H7 (cell line): ENCODE results near the gene FANCB. TPM values are rescaled to one million over a fixed set of nuclear protein-coding genes. Genes with fewer than 3 reads are reported as not detected.

Source experiments
- DNase-seq: peaks from one replicate; pipeline ENCODE4 v3.0.0; 2012
- H3K27me3 ChIP-seq: 2 replicates; pipeline ENCODE4 v1.6.0; 2011; ENCODE audit warnings: mild to moderate bottlenecking, low read length; ENCODE audit not compliant: control insufficient read depth, insufficient read depth
- H3K36me3 ChIP-seq: replicated peaks from 2 replicates; pipeline ENCODE4 v1.5.1; 2011; ENCODE audit warnings: low read length; ENCODE audit not compliant: control insufficient read depth, insufficient read depth
- H3K4me3 ChIP-seq: 2 replicates; pipeline ENCODE4 v1.5.1; 2011; ENCODE audit warnings: low read depth, mild to moderate bottlenecking, control low read depth, low read length, moderate library complexity; ENCODE audit not compliant: insufficient read depth
- total RNA-seq: library from RNA; depleted of rRNA; stranded (reverse); fragments of >200 nt; shearing (Covaris generic); gene quantifications from 2 replicates; pipeline ENCODE4 v1.2.3, GENCODE V29; 2014

FANCB gene
- total RNA-seq, 1 experiment from 2014 or later: 12.2 TPM

DNA sequence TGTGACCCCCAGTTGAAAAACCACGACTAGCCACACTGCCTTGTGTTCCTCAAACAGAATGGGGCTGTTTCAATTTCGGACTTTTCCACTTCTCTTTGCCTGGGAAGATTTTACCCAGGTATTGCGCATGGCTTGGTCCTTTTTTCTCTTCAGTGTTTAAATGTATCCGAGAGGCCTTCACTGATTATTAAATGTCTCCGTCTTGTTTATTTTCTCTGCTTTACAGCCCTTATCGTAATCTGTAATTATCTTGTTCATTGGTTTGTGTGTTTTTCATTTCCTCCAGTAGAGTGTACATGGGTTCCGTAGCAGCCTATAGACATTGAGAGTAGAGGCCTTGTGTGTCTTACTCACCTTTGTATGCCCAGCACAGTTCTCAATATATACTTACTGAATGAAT is 2.8 kb upstream of the FANCB start:
- no peak for DNase-seq
- Histone ChIP-seq H3K27me3 (no peaks in the 10 kb centered on the region), H3K36me3 (no peaks in the 10 kb centered on the region), H3K4me3 (no peak overlapping the region)

DNA sequence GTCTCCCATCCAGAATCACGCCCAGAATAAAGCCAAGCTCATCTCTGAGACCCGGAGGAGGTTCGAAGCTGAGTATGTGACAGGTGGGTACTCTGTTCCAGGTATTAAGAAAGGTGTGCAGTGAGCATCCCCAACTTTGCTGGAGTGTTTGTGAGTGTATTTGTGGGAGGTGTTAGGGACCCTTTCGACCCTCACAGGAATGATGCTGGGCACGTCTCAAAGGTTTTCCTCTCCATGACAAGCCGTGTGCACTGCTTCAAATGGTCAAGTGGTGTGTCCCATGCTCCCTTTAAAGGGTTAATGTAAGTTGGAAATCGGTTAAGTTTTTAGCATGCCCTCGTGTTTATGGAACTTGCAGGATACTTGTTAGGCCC is 794 bp upstream of the FANCB start:
- Histone ChIP-seq H3K36me3 (no peaks in the 10 kb centered on the region), H3K27me3 (no peaks in the 10 kb centered on the region), H3K4me3 (peak overlapping the region; percentile 84)
- DNase-seq: no peak

DNA sequence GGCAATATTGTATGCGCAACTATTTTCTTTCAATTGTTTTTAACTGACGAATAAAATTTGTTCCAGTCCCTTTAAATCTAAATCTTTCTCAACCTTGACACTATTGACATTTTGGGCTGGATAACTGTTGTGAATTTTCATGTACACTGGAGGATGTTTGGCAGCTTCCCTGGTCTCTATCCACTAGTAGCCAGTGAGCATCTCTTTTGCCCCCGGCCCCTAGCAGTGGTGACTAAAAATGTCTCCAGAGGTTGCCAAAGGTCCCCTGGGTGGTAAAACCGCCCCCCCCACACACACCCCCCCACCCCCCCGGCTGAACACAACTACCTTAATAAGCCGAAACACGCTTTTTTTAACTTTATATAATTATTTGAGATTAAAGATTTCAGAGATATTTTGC is 514 bp downstream of the FANCB start:
- peak overlapping the region; percentile 84 for H3K4me3 ChIP-seq
- no peaks in the 10 kb centered on the region for H3K36me3 ChIP-seq
- H3K27me3 ChIP-seq: no peaks in the 10 kb centered on the region
- DNase-seq: peak; percentile 13

DNA sequence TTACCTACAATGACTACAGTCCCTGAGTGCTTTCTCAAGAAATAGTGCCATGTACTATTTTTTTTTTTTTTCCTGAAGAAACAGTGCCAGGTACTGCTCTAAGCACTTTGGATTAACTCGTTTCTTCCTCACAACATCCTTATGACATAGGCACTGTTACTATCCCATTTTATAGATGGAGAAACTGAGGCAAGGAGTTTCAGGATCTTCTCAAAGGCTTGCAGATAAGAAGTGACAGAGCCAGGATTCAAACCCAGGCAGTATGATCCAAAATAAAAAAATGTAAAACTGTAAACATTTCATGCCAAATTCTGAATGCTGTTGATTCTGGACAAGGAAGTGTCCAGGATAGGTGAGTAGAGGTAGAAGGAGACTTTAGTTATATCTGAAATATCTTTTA is 1.1 kb downstream of the FANCB start:
- H3K36me3 ChIP-seq: no peaks in the 10 kb centered on the region
- no peak for DNase-seq
- H3K27me3 ChIP-seq: no peaks in the 10 kb centered on the region
- no peak overlapping the region for H3K4me3 ChIP-seq

DNA sequence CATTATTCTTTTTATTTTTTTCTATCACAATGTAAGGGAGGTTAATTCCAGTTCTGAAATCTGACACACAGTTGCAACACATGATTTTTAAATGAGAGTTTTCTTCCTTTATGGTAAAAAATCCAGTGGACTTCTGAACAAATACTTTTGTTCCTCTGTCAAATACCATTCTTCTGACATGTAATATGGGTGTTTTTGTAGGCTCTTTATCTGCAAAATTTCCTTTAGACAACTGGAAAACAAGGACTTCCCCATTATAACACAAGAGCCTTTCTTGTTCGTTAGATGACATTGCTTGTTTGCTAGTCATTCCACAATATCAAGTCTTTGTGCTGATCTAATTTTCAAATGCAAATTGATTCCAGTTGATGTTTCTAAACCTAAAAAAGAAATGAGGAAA is 7.7 kb downstream of the FANCB start:
- Histone ChIP-seq H3K36me3 (no peaks in the 10 kb centered on the region), H3K27me3 (no peaks in the 10 kb centered on the region), H3K4me3 (no peak overlapping the region)
- no peak for DNase-seq

DNA sequence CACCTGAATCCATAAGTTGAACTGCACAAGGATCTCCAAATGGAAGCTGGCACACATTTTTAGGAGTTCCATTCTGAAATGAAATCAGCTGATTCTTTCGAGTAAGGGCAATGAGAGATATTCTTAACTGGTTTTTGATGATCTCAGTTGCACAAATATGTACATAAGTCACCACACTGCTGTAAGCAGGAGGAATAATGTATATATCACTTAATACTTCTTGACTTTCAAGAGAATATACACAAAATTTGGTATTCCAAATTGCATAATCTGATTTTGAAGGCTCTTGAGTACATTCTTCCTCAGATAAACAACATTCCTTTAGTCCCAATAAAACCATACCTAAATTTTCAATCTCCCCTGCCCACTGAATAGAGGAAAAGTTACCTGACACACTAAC is 8.2 kb downstream of the FANCB start:
- no peaks in the 10 kb centered on the region for H3K36me3 ChIP-seq
- no peaks in the 10 kb centered on the region for H3K27me3 ChIP-seq
- no peak for DNase-seq
- no peak overlapping the region for H3K4me3 ChIP-seq

DNA sequence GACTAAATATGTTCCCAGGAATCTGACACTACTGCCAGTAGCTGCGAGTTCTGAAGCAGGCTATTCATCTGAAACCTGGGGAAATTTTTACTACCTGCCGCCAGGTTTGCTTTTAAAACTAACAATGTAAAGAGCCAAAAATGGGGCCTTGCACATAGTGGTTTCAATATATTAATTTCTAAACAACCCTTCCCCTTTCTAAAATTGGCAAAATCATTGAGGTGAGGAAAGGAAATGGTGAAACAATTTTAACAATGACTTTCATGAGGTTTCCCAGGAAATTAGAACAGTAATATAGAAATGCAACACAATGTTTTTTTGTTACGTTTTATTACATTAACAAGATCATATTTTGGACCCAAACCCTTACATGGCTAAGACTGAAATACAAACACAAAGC is 21.3 kb downstream of the FANCB start:
- no peak overlapping the region for H3K4me3 ChIP-seq
- no peak for DNase-seq
- H3K27me3 ChIP-seq: no peaks in the 10 kb centered on the region
- H3K36me3 ChIP-seq: no peaks in the 10 kb centered on the region; the same call in 1 of the 2 replicates

DNA sequence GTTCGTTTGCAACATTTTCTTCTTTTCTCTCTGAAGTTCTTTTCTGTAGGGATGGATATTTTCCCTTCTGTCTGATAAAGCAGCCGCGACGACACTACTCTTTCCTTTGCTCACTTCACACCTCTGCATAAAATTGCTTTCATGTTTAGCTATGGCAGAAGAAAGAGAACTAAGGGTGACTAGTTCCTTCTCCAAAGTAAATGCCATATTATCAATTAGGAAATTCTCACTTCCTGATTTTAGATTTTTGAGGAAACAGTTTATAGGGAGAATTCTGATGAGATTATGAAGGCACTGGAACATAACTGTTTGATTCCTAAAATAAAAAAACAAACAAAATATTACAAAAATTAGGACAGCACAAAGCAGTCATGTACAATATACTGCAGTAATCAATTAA is 29.2 kb downstream of the FANCB start:
- H3K27me3 ChIP-seq: no peaks in the 10 kb centered on the region
- no peak overlapping the region for H3K4me3 ChIP-seq
- H3K36me3 ChIP-seq: no peaks in the 10 kb centered on the region; the same call in none of the 2 replicates
- no peak for DNase-seq

DNA sequence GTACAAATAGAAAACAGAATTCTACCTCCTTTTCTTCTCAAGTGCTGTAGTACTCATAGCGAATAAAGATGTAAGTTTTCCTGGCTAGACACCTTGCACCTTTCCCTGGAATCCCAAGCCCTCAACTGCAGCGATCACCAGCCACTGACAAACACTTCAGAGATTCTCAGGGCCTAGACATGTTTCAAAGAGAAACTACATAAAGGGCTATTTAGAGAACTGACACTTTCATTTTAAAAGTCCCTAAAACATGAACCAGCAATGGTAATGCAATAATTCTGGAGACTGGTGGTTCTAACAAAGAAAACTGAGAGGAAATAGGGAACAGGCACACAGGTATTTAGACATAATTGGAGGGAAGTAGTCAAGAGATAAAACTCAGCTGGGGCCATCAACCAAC is 35.7 kb downstream of the FANCB start:
- DNase-seq: no peak
- H3K4me3 ChIP-seq: no peak overlapping the region
- H3K36me3 ChIP-seq: no peaks in the 10 kb centered on the region; the same call in none of the 2 replicates
- H3K27me3 ChIP-seq: no peaks in the 10 kb centered on the region

DNA sequence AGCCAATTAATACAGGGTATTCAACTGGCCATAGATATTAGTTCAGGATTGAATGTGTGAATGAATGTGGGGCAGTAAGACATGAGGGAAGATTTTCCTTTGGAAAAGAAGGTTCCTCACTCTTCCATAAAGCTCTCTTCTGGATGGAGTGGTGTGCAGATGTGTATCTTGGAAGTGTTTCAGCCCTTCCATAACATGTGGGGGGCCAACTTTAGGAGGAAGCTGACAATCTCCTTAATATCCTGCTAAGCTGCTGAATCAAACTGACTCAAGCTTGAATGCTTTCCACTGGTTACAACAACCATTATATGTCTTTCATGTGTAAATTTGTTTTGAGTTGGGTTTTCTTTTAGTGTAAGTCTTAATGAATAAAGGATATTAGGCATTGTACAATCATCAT is 40.3 kb downstream of the FANCB start:
- no peaks in the 10 kb centered on the region for H3K27me3 ChIP-seq
- no peak for DNase-seq
- H3K4me3 ChIP-seq: no peak overlapping the region
- H3K36me3 ChIP-seq: no peaks in the 10 kb centered on the region; the same call in 1 of the 2 replicates

DNA sequence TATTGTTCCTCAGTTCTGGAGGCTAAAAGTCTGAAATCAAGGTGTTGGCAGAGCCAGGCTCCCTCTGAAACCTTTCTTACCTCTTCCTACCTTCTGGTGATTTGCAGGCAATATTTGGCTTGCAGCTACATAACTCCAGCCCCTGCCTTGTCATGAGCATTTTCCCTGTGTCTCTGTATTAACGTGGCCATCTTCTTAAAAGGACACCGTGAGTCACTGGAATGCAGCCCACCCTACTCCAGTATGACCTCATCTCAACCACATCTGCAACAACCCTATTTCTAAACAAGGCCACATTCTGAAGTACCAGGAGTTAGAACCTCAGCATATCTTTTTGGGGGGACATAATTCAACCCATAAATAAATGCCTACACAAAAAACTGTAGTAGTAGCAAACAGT is 40.7 kb downstream of the FANCB start:
- H3K36me3 ChIP-seq: no peaks in the 10 kb centered on the region; the same call in 1 of the 2 replicates
- H3K4me3 ChIP-seq: no peak overlapping the region
- no peak for DNase-seq
- H3K27me3 ChIP-seq: no peaks in the 10 kb centered on the region

DNA sequence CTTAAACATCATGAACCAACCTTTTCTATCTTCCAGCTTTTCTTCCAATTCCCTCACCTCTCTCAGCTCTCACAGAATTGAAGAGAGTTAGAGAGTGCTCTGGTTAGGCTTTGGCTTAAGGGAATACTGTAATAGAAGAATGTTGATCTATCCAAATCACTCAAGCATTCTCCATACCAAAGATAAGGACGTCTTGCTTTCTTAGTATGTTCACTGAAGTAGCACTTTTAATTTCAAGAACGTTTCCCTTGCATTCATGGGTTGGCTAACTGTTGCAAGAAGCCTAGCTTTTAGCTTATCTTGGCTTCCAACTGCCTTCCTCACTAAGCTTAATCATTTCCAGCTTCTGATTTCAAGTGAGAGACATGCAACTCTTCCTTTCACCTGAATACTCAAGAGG is 43.2 kb downstream of the FANCB start:
- DNase-seq: no peak
- Histone ChIP-seq H3K36me3 (no peaks in the 10 kb centered on the region), H3K4me3 (no peak overlapping the region), H3K27me3 (no peaks in the 10 kb centered on the region)

DNA sequence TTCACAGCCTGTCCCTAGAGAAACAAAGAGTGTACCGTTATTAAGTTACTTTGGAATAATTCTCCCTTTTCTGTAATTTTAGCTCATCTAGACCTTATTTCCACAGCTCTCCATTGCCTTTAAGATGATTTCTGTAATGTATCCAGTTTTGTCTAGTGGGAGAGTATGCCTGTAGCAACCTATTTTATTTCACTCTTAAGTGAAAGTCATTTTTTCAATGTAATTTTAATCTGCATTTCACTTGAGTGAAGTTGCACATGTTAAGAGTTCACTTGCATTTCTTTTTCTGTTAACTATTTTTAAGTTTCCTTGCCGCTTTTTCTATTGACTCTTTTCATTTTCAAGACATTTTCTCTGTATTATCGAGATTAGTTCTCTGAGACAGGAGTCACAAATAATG is 46.5 kb downstream of the FANCB start:
- Histone ChIP-seq H3K4me3 (no peak overlapping the region), H3K36me3 (no peaks in the 10 kb centered on the region), H3K27me3 (no peaks in the 10 kb centered on the region)
- DNase-seq: no peak

DNA sequence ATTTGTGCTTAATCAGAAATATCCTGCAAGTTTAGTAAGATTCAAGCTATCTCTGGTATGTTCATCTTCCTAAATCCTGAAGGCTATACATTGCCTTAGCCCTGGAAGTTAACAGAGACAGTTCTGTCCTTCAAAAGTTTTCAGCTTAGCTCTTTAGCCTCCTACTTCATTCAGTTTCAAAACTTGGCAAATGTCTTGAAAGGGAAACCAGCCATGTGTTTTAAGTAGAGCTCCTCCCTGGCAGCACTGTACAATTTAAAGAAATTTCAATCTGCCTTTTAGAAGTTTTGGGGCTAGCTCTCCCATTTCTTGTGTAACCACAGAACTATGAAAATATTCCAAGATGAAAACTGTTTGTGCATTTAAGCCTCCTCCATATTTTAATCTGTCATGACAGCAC is 47.0 kb downstream of the FANCB start:
- Histone ChIP-seq H3K27me3 (no peaks in the 10 kb centered on the region), H3K36me3 (no peaks in the 10 kb centered on the region), H3K4me3 (no peak overlapping the region)
- DNase-seq: no peak

DNA sequence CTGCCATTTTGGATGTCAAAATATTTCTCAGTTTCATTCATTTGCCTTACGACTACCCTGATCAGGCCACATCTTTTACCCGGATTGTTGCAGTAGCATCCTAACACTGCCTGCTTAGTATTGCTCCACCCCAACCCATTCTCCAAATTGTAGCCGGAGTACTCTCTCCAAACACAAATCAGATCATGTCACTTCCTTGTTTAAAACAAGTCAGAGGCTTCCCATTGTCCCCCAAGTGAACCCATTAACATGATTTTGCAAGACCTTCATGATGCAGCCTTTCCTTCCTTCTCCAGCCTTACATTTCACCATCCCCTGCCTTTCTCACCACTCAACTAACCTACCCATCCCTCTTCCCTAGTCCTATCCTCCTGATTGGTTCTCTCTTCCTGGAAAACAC is 53.1 kb downstream of the FANCB start:
- no peak overlapping the region for H3K4me3 ChIP-seq
- no peak for DNase-seq
- H3K36me3 ChIP-seq: no peaks in the 10 kb centered on the region
- H3K27me3 ChIP-seq: no peaks in the 10 kb centered on the region

DNA sequence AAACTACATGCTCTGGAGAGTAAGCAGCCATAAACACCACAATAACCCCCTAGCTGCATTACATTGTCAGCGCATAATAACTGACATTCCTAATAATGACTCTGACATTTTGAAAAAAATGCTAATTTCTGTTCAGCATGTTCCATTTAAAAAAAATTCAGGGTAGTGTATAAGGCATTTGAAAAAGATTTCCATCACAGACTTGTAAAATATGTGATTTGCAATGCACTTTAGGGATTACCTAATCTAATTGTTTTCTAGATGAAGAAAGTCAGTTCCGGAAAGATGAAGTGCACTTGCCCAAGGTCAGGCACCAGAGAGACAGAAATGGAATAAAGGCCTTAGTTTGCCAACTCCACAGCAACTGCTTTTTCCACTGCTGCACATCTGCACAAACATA is 55.3 kb downstream of the FANCB start:
- H3K4me3 ChIP-seq: no peak overlapping the region

More for the DNA sequence above, 55.3 kb downstream of the FANCB start:
- Histone ChIP-seq H3K36me3 (no peaks in the 10 kb centered on the region), H3K27me3 (no peaks in the 10 kb centered on the region)
- DNase-seq: no peak
